Skeletal muscle satellite cell (primary cell): ENCODE data around the gene ELL2.

ENCODE experiments used
- H3K27me3 ChIP-seq: 2 replicates; pipeline ENCODE4 v1.7.0; 2013; ENCODE audit warnings: low read length; ENCODE audit not compliant: control insufficient read depth, insufficient read depth
- H3K36me3 ChIP-seq: 2 replicates; pipeline ENCODE4 v1.7.0; 2013; ENCODE audit warnings: mild to moderate bottlenecking, control low read depth, low read length; ENCODE audit not compliant: insufficient read depth
- H3K4me1 ChIP-seq: 2 replicates; pipeline ENCODE4 v1.7.0; 2013; ENCODE audit warnings: low read length; ENCODE audit not compliant: control insufficient read depth, insufficient read depth
- H3K4me2 ChIP-seq: 2 replicates; pipeline ENCODE4 v1.7.0; 2013; ENCODE audit warnings: mild to moderate bottlenecking, low read length
- H3K4me3 ChIP-seq: 2 replicates; pipeline ENCODE4 v1.7.0; 2013; ENCODE audit warnings: low read length
- H3K9ac ChIP-seq: 2 replicates; pipeline ENCODE4 v1.7.0; 2013; ENCODE audit warnings: mild to moderate bottlenecking, low read depth, low read length, moderate library complexity
- H3K9me3 ChIP-seq: replicated peaks from 2 replicates; pipeline ENCODE4 v1.7.0; 2013; ENCODE audit warnings: mild to moderate bottlenecking, control low read depth, low read length

Gene ELL2

DNA sequence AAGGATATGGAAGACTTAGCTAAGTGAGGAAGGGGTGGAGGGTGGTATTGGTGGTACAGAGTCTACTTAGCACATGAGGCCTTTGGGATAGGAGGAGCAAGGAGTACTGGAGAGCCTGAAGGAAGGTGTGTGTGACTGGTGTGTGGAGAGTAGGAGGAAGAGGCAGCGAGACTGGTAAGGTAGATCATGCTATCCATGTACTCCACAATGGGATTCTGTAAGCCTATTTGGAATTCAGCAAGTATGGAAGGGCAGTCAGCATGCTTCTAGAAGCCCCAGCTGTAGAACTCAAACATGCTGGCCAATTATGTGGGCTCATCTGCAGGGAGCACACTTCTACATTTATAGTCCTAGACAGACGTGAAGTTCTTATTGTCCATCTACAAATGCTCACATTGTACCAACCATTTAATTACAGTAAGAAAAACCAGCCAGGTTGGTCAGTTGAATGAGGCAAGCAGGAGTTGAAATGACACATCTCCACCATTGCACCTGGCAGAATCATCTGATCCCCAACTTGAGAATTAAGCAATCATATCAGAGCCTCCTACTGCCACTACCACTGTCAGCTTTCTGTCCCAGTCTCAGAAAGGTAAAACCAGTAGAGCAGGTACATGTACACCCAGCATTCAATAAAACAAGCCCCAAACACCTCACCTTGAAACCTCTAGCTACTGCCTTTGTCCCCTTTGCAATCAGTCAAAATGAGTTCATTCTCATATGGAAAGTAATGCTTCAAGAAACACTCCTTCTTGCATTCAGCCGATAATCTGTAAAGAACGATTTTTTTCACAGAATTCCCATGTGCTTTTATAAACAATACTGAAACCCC, 78.2 kb downstream of the ELL2 start:
- no peak overlapping the region for H3K4me2 ChIP-seq
- no peak overlapping the region for H3K4me3 ChIP-seq
- no peak overlapping the region for H3K9ac ChIP-seq
- peaks cover 60% of the 10 kb centered on the region for H3K36me3 ChIP-seq
- H3K27me3 ChIP-seq: no peaks in the 10 kb centered on the region
- peaks cover 24% of the 10 kb centered on the region for H3K4me1 ChIP-seq
- H3K9me3 ChIP-seq: no peaks in the 10 kb centered on the region

GRCh38 chr5:95881833-95882232, 79.8 kb downstream of the ELL2 start:
- no peaks in the 10 kb centered on the region for H3K27me3 ChIP-seq
- no peak overlapping the region for H3K4me2 ChIP-seq
- H3K36me3 ChIP-seq: peaks cover 46% of the 10 kb centered on the region
- no peaks in the 10 kb centered on the region for H3K9me3 ChIP-seq
- no peak overlapping the region for H3K4me3 ChIP-seq
- peak overlapping the region; percentile 7 for H3K9ac ChIP-seq
- H3K4me1 ChIP-seq: peaks cover 24% of the 10 kb centered on the region

DNA sequence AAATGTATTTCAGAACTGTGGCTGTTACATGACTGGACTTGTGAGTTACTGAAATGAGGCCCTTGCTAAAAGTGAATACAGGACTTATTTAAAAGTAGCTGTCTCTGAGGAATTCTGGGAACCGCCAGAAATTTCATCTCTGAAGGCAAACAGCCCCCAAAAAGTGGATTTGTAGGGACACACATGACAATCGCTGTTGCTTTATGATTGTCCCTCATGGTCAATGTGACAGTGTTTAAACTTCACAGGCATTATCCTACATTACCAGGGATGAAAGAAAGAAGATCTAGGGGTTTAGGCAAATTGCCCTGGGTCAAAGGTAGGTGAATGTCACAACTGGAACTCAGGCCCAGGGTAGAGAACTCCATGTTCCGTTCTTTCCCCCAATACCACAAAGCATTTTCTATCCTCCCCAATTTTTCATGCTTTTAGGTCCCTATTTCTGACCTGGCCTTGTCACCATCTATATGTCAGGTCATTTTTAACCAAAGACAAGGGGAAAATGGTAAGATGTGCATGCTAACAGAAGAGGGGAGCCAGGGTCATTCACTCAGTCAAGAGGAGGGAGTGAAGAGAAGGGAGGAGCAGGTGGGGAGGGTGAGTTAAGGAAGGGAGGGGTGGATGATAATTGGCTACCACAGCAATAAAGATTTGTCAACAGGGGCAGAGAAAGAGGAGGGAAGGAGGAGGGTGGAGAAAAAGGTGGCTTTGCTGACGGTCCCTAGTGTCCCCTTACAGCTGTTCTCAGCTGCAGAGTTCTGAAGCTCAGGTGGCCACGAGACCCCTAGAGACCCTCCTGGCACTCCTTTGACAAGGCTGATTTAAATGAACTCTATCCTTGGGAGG, 81.3 kb downstream of the ELL2 start:
- no peaks in the 10 kb centered on the region for H3K27me3 ChIP-seq
- H3K4me2 ChIP-seq: no peak overlapping the region

DNA sequence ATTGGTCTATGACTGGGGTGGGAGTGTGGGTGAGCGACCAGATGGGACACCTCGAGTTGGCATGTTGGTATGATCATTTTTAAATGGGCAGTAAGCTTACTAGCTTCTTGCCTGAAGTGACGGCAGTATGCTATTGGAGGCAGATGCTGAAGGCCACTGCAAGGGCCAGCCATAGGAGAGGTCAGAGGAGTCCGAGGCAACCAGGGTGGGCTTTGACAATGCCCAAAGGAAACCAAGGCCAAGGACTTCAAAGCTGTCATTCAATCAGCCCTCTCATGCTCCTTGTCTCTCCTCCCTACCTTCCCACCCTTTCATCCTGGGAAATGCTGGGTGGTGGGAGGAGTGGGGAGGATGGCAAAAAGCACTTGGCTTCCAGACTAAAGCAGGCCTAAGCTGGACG, 82.0 kb downstream of the ELL2 start:
- no peaks in the 10 kb centered on the region for H3K9me3 ChIP-seq
- H3K4me2 ChIP-seq: no peak overlapping the region
- H3K27me3 ChIP-seq: no peaks in the 10 kb centered on the region
- H3K4me1 ChIP-seq: peaks cover 19% of the 10 kb centered on the region
- no peak overlapping the region for H3K4me3 ChIP-seq
- no peak overlapping the region for H3K9ac ChIP-seq
- peaks cover 24% of the 10 kb centered on the region for H3K36me3 ChIP-seq

More for the DNA sequence above, 81.3 kb downstream of the ELL2 start:
- Histone ChIP-seq H3K9ac (no peak overlapping the region), H3K36me3 (peaks cover 30% of the 10 kb centered on the region), H3K9me3 (no peaks in the 10 kb centered on the region), H3K4me3 (no peak overlapping the region), H3K4me1 (peaks cover 24% of the 10 kb centered on the region)

DNA sequence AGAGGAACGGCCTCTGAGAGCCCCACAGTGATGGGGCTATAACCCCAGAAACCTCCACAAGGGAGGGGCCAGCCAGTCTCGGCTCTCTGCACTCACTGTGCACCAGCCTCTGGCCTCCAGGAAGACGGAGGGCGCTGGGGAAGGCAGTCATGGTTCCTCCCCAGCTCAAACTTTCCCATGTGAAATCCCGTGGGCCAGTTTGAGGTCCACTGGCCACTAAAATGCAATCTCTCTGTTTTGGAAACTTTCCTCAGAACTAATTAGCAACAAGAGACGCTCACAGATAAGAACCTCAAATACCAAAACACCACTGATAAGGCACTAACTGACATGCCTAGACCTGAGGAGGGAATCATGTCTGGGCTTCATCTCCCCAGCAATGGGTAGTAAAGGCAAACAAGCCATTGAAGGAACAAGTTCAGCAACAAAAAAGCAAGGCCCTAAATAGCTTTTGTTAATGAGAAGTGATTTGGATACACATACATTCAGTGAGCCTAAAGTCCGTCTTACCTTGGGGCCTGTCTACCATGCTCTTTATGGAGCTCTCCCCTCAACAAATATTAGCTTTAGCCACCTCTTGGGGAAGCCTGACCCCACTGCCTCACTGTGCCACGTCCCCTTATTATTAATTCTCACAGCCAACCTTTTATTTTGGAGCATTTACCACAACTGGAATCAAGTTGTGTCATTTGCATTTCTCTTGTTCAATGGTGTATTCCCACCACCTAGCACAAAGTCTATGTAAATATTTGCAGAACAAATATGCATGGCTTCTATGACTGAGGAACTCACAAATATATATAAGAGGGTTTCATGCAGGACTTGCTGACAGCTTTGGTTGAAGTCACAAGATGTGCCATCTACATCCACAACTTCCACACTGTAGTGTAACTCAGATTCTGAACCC, 83.0 kb downstream of the ELL2 start:
- Histone ChIP-seq H3K9ac (no peak overlapping the region), H3K4me3 (no peak overlapping the region), H3K27me3 (no peaks in the 10 kb centered on the region), H3K9me3 (no peaks in the 10 kb centered on the region), H3K36me3 (peaks cover 14% of the 10 kb centered on the region), H3K4me1 (peaks cover 10% of the 10 kb centered on the region), H3K4me2 (no peak overlapping the region)

GRCh38 chr5:95876782-95877181, 84.9 kb downstream of the ELL2 start:
- no peak overlapping the region for H3K4me2 ChIP-seq
- no peak overlapping the region for H3K4me3 ChIP-seq
- no peaks in the 10 kb centered on the region for H3K4me1 ChIP-seq
- H3K9me3 ChIP-seq: no peaks in the 10 kb centered on the region
- no peaks in the 10 kb centered on the region for H3K27me3 ChIP-seq
- H3K36me3 ChIP-seq: peaks cover 1% of the 10 kb centered on the region
- H3K9ac ChIP-seq: no peak overlapping the region

GRCh38 chr5:95874246-95874645, 87.4 kb downstream of the ELL2 start:
- H3K4me1 ChIP-seq: peaks cover 22% of the 10 kb centered on the region
- no peak overlapping the region for H3K4me3 ChIP-seq
- H3K9ac ChIP-seq: no peak overlapping the region
- no peaks in the 10 kb centered on the region for H3K9me3 ChIP-seq
- no peaks in the 10 kb centered on the region for H3K27me3 ChIP-seq
- H3K36me3 ChIP-seq: no peaks in the 10 kb centered on the region
- H3K4me2 ChIP-seq: no peak overlapping the region

DNA sequence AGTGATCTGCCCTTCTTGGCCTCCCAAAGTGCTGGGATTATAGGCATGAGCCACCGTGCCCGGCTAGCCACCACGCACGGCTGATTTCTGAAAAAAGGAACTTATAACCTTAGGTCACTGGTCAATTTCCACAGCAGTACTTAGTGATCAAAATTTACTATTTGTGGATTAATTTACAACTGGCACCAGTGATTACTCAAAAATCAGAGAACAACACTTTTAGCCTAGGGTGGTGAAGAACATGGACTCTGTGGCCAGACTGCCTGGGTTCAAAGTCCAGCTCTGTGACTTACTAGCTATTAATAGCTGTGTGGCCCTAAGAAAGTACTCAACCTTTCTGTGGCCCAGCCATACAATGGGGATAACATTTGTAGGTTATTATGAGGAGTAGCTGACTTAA, 88.3 kb downstream of the ELL2 start:
- Histone ChIP-seq H3K4me2 (no peak overlapping the region), H3K4me1 (peaks cover 22% of the 10 kb centered on the region), H3K36me3 (no peaks in the 10 kb centered on the region), H3K27me3 (no peaks in the 10 kb centered on the region), H3K9me3 (no peaks in the 10 kb centered on the region), H3K4me3 (no peak overlapping the region), H3K9ac (no peak overlapping the region)

GRCh38 chr5:95872346-95873268, 89.0 kb downstream of the ELL2 start:
- Histone ChIP-seq H3K36me3 (no peaks in the 10 kb centered on the region), H3K4me2 (no peak overlapping the region), H3K9ac (no peak overlapping the region), H3K9me3 (no peaks in the 10 kb centered on the region), H3K4me3 (no peak overlapping the region), H3K4me1 (peaks cover 22% of the 10 kb centered on the region), H3K27me3 (no peaks in the 10 kb centered on the region)

DNA sequence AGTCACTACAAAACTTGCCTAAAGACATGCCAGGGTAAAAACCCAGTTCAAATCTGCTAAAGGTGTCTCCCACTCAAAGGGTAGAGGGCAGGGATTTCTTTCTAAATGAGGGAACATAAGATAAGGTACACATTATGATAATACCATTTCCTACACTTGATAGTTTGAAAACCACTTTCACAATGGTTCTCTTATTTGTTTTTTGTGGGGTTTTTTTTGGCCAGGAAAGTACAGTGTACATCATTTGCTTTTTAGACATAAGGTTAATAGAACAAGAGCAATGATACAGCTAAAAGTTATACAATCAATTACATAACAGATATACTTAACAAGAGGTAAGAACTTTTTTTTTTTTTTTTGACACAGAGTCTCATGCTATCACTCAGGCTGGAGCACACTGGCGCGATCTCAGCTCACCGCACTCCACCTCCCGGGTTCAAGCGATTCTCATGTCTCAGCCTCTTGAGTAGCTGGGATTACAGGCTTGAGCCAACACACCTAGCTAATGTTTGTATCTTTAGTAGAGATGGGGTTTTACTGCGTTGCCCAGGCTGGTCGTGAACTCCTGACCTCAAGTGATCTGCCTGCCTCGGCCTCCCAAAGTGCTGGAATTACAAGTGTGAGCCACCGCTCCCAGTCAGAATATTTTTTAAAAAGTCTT, 90.4 kb downstream of the ELL2 start:
- peaks cover 31% of the 10 kb centered on the region for H3K4me1 ChIP-seq
- no peak overlapping the region for H3K4me2 ChIP-seq
- no peaks in the 10 kb centered on the region for H3K27me3 ChIP-seq
- H3K4me3 ChIP-seq: no peak overlapping the region
- no peak overlapping the region for H3K9ac ChIP-seq
- no peaks in the 10 kb centered on the region for H3K9me3 ChIP-seq
- H3K36me3 ChIP-seq: no peaks in the 10 kb centered on the region
